PC-3 (cell line): Measurements from ENCODE around the gene PASK.

Experiments
- EZH2 ChIP-seq: fragments of 300-600 bp; sonication (generic); IDR thresholded peaks from one replicate; pipeline ENCODE4 v1.6.1; 2017; ENCODE audit warnings: antibody characterized with exemption, mild to moderate bottlenecking, low read length; ENCODE audit not compliant: unreplicated experiment
- TF ChIP-seq, protein P1 (sequence below): fragments of 300-600 bp; sonication (generic); conservative IDR thresholded peaks from 2 replicates; pipeline ENCODE4 v1.5.1; 2017; ENCODE audit warnings: antibody characterized with exemption, low read depth, mild to moderate bottlenecking, low read length

DNA sequence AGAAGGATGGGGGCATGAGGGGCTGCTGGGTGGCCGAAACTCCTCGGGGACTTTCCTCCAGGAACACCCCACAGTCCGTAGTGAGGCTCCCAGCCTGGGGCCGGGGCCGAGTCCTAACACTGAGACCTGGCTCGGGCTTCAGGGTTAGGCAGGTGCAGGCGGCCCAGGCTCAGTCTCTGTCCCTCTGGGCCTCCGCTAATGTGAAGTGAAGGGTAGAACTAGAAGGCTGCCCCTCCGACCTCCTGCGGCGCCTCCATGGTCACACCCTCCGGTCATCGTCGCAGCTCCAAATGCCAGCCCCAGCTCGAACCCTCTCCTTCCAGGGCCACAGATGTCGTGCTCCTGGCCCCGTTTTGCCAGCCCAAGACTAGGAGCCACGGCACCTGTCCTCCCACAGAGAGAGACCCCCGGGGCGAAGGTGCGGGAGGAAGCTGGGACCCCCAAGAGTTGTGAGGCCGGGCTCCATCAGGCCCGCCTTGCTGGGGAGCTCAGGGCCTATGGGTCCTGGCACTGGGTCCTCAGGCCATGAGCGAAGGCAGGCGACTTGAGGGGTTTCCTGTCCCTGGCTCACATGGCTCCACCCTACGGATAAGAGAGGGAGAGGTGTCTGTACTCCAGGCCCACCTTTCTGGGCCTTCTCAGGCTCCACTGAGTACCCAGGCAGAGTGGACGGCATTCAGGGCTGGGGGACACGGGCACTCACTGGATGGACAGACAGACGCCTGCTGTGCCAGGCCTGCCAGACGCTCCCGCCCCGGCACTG, 40.0 kb upstream of the PASK start:
- TF ChIP-seq, protein P1, sequence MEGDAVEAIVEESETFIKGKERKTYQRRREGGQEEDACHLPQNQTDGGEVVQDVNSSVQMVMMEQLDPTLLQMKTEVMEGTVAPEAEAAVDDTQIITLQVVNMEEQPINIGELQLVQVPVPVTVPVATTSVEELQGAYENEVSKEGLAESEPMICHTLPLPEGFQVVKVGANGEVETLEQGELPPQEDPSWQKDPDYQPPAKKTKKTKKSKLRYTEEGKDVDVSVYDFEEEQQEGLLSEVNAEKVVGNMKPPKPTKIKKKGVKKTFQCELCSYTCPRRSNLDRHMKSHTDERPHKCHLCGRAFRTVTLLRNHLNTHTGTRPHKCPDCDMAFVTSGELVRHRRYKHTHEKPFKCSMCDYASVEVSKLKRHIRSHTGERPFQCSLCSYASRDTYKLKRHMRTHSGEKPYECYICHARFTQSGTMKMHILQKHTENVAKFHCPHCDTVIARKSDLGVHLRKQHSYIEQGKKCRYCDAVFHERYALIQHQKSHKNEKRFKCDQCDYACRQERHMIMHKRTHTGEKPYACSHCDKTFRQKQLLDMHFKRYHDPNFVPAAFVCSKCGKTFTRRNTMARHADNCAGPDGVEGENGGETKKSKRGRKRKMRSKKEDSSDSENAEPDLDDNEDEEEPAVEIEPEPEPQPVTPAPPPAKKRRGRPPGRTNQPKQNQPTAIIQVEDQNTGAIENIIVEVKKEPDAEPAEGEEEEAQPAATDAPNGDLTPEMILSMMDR, result no peak
- TF ChIP-seq EZH2, result no peak
